Gastroesophageal sphincter (tissue), 3 donors: Measurements from ENCODE around the gene OTOR.

Source experiments
- EP300 ChIP-seq: sonication (generic); formaldehyde crosslinking; IDR thresholded peaks from one replicate; pipeline ENCODE4 v1.6.1; 2017; ENCODE audit warnings: antibody characterized with exemption, mild to moderate bottlenecking
- POLR2A ChIP-seq, 2 donors: fragments of 450-650 bp; IDR thresholded peaks; one replicate each; pipeline ENCODE4 v1.6.1; 2017; ENCODE audit warnings: antibody characterized with exemption in 2 of 2, mild to moderate bottlenecking in 2 of 2, moderate library complexity in 1 of 2
- TF ChIP-seq, protein P1 (sequence below), 4 experiments: fragments of 200-600 bp in 2 of 4; fragments of 450-650 bp in 2 of 4; sonication (generic) in 1 of 4; IDR thresholded peaks; one replicate each; pipeline ENCODE4 v1.5.1; 2017 to 2019; ENCODE audit warnings: antibody characterized with exemption in 4 of 4, mild to moderate bottlenecking in 2 of 4, moderate library complexity in 2 of 4

GRCh38 chr20:16713066-16713465 is 35.1 kb upstream of the OTOR start:
- TF ChIP-seq, protein P1, sequence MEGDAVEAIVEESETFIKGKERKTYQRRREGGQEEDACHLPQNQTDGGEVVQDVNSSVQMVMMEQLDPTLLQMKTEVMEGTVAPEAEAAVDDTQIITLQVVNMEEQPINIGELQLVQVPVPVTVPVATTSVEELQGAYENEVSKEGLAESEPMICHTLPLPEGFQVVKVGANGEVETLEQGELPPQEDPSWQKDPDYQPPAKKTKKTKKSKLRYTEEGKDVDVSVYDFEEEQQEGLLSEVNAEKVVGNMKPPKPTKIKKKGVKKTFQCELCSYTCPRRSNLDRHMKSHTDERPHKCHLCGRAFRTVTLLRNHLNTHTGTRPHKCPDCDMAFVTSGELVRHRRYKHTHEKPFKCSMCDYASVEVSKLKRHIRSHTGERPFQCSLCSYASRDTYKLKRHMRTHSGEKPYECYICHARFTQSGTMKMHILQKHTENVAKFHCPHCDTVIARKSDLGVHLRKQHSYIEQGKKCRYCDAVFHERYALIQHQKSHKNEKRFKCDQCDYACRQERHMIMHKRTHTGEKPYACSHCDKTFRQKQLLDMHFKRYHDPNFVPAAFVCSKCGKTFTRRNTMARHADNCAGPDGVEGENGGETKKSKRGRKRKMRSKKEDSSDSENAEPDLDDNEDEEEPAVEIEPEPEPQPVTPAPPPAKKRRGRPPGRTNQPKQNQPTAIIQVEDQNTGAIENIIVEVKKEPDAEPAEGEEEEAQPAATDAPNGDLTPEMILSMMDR (IDR thresholded peaks at IDR 0.05): no peak
- TF ChIP-seq POLR2A (IDR thresholded peaks at IDR 0.05) (no peak), EP300 (no peak)
